GM18870 (cell line): ENCODE results near the gene FGD5.
"Not testable (repeated sequence)": the region's sequence is repeated elsewhere in the genome, so short reads cannot be mapped to it uniquely, and the experiment has no call there.

ENCODE experiments used
- ATAC-seq: cut with Tn5 transposase; IDR thresholded peaks from one replicate; pipeline ENCODE4 v1.9.1; 2021; ENCODE audit warnings: moderate library complexity; ENCODE audit not compliant: unreplicated experiment

Gene FGD5

DNA sequence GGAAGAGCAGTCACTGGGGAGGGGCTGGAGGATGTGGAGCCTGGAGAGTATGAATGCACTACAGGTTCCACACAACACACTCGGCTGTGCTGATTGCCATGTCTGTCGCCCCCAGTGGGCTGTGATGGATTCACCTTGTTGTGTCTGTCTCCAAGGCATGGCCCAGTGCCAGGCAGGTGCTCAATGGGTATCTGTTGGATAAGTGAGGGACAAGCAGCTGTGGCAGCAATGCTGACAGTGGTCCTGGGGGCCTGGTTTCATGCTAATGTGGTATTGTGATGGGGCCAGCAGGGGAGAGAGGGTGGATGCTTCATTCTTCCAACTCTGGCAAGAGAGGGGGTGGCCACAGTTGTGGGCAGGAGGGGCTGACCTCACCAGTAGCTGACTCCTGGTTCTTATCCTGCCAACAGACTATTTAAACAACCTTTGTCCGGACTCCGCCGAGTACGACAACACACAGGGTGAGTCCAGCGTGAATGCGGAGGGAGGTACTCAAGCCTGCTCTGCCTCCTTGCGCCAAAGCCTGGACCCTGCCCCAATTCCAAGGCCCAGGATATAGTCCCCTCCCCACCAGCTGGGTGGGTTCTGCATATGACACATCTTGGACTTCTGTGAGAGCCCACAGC is 81.3 kb downstream of the FGD5 start:
- no peak for ATAC-seq

DNA sequence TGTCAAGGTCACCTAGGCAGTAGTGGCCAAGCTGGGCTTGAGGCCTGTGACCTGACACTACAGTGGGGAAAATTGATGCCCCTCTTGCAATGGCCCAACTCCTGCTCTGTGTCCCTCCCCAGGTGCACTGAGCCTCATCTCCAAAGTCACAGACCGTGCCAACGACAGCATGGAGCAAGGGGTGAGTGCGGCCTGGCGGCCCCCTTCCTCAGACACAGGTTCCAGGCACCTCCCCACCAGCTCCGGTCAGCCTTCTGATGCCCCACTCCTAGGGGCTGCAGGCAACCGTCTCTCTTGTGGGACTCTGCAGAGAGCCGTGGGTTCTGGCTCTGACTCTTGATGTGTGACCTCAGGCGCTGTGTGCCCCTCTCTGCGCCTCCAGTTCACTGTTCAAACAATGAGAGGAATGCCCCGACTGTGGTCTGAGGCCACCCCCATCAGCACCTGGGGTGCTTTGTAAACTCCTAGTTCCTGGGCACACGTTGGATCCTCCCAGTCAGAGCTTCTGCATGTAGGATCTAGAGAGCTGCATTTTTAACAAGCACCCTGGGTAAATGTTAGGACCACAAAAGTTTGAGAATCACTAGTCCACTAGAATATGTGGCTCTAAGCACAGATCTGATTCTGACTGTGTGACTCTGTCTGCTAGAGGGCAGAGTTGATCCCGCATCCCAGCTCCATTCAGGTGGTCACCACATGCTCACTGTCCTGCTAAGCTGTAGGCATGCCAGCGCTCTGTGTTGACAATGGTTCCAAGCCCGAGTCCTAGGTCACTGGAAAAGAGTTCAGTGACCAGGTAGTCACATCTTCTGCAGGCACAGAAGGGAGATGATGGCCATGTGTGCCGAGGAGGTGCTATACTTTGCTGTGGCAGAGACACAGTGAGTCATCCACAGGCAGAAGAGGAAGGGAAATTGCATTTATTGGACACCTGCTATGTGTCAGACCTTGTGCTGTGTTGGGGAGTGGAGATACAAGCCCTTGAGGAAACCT is 82.4 kb downstream of the FGD5 start:
- ATAC-seq = no peak

- ATAC-seq = no peak
Observed at GRCh38 chr3:14902719-14903118, 84.0 kb downstream of the FGD5 start.

DNA sequence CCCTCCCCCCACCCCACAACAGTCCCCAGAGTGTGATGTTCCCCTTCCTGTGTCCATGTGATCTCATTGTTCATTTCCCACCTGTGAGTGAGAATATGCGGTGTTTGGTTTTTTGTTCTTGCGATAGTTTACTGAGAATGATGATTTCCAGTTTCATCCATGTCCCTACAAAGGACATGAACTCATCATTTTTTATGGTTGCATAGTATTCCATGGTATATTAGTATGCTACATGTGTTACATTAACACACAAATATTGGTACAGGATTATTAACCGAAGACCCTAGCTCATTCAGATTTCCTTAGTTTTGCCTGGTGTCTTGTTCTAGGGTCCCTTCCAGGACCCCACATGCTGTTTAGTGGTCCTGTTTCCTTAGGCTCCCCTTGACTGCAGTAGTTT is 84.7 kb downstream of the FGD5 start:
- not testable (repeated sequence) for ATAC-seq

DNA sequence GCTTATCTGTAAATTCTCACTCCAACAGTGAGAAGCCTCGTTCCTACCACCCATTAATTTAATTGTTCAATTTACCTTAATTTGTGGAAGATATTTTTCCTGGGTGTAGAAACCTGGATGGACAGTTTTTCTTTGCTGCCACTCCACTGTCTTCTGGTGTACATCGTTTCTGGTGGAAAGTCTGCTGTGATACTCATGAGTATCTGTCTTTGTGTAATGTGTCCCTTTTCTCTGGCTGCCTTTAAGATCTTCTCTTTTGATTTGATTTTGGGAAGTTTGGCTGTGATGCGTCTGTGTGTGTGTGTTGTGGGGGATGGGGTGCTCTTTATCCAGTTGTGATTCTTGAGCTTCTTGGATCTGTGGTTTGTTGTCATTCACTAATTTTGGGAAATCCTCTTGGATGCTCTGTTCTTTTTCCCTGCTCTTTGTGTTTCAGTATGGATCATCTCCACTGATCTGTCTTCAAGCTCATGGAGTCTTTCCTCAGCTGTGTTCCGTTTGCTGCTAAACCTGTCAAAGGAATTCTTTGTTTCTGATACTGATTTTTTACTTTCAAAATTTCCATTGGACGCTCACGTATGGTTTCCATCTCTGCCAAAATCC is 86.4 kb downstream of the FGD5 start:
- ATAC-seq = no peak

DNA sequence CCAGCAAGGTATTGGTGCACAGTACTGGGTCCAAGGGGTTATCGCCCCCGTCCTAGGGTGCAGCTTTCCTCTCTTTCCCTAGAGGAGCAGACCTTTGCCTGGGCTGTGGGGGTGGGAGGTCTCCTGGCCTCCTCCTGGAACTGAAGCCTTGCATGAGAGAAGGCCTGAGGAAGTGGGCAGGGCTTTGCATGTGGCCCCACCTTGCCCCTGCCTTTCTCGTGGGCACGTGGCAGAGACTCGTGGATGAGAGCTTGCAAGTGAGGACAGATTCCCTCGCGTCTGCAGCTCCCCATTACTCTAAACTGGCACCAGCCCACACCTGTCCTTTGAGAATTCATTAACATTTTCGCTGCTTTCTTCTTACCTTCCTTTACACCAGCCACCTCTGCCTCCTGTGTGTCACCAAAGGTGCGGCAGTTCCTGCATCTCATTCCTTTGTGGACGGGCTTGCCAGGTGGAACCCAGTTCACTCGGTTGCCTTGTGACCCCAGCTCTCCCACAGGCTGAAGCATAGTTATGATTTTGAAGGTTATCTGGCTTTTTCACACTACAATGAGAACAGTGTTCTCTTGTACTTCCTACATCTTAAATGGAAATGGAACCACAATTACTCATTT is 87.7 kb downstream of the FGD5 start:
- ATAC-seq = no peak

GRCh38 chr3:14907043-14907966 is 88.5 kb downstream of the FGD5 start:
- no peak for ATAC-seq

- no peak for ATAC-seq
Observed at GRCh38 chr3:14909250-14909649, 90.5 kb downstream of the FGD5 start.

DNA sequence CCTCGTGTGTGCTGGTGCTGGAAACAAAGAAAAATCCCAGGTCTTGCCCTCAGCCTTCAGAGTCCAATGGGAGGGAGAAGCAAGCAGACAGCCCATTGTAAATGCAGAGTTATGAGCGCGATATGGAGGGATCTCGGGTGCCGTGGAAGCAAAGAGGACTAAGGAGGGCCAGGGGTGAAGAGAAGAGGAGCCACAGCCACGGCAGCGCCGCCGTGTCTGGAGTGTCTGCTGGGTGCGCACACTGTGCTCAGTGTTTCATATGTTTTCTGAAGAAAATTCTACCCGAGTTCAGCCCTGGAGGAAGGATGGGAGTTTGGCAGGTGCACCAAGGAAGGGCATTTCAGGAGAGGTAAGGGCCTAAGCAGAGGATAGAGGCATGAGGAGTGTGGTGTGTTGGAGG is 92.9 kb downstream of the FGD5 start:
- no peak for ATAC-seq

DNA sequence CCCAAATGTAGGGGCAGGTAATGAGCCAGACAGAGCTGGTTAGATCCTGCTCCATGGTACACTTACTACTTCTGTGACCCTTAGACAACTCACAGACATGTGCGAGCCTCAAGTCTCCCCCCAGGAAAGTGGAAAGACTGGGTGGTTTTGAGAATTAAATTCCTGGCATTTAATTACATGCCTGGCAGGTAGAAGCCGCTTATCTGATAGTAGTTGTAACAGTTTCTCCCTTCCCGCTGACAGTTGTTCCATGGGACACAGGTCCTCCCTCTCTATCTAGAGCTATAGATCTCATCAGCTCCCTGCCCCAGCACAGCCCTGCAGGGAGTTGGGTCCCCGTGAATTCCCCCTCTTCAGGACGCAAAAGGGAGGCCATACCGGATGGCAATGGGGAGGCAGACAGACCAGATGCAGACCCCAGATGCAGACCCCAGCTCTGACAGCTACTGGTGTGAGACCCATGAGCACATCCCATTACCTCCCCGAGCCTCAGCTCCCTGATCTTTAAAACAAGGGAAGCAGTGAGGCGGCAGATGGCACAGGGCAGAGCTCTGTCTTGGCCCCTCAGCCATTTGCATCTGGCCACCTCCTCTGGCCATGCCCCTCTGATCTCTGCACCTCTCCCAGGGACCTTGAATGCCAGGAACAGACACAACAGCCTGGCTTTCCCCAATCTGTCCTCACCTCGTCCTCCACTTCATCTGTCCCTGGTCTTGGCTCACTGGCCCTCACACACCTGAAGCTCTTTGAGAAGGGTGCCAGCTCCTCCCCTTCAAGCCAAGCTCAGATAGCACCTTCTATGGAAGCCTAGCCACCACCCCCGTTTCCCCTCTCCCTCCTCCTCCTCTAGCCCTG is 94.5 kb downstream of the FGD5 start:
- ATAC-seq = no peak

GRCh38 chr3:14913926-14914778 is 95.4 kb downstream of the FGD5 start:
- no peak for ATAC-seq

DNA sequence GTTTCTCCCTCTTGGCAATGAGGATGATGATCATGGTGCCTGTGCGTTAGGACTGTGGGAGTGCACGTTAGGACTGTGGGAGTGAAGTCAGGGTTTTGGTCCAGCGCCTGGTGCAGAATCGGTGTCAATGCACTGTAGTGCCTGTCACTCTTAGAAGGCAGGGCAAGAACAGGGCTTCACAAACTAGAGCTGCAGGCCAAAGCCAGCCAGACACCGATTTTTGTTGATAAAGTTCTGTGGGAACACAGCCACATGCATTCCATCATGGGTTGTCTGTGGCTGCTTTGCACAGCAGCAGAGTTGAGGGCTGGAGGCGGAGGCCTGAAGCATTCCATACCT is 96.0 kb downstream of the FGD5 start:
- ATAC-seq = no peak

DNA sequence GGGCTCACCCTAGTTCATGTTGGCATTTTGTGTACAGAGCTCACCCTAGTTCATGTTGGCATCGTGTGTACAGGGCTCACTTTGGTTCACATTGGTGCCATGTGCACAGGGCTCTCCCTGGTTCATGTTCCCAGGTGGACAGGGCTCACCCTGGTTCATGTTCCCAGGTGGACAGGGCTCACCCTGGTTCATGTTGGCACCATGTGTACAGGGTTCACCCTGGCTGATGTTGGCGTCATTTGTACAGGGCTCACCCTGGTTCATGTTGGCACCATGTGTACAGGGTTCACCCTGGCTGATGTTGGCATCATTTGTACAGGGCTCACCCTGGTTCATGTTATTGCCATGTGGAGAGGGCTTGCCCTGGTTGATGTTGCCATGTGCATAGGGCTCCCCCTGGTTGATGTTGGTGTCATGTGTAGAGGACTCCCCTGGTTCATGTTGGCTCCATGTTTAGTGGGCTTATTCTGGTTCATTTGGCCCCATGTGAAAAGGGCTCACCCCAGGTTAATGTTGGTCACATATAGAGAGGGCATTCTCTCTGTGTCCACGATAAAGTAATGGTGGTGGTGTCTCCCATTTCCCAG is 97.0 kb downstream of the FGD5 start:
- ATAC-seq = no peak

DNA sequence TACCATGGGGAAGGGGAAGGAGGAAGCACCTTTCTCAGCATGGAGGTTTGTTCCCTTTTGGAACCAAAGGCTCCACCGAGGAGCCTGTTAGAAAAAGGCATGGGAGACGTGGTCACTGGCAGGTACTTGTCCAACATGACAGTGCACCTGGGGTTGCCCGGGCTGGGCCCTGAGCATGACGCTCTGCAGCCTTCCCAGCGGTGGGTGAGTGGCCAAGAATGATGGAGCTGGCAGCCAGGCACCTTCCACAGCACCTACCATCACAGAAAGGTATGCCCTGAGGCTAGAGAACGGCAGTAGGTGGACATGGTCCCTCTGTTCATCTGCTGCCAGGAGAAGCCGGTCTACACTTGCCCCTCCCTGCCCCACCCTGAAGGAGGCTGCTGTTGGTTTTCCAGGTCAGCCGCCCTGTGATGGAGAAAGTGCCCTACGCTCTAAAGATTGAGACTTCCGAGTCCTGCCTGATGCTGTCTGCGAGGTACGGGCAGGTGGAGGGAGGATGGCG is 99.6 kb downstream of the FGD5 start:
- ATAC-seq = no peak

- no peak for ATAC-seq
Observed at GRCh38 chr3:14920536-14920935, 101.8 kb downstream of the FGD5 start.

- ATAC-seq = no peak
Observed at GRCh38 chr3:14921034-14921616, 102.4 kb downstream of the FGD5 start.

- ATAC-seq = no peak
Observed at GRCh38 chr3:14921811-14922705, 103.3 kb downstream of the FGD5 start.
